ENCODE data around the gene SMYD3.

- TF ChIP-seq, protein P1, sequence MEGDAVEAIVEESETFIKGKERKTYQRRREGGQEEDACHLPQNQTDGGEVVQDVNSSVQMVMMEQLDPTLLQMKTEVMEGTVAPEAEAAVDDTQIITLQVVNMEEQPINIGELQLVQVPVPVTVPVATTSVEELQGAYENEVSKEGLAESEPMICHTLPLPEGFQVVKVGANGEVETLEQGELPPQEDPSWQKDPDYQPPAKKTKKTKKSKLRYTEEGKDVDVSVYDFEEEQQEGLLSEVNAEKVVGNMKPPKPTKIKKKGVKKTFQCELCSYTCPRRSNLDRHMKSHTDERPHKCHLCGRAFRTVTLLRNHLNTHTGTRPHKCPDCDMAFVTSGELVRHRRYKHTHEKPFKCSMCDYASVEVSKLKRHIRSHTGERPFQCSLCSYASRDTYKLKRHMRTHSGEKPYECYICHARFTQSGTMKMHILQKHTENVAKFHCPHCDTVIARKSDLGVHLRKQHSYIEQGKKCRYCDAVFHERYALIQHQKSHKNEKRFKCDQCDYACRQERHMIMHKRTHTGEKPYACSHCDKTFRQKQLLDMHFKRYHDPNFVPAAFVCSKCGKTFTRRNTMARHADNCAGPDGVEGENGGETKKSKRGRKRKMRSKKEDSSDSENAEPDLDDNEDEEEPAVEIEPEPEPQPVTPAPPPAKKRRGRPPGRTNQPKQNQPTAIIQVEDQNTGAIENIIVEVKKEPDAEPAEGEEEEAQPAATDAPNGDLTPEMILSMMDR (IDR thresholded peaks at IDR 0.05): no peak
- TF ChIP-seq EZH2 (IDR thresholded peaks at IDR 0.05; ENCODE audit: borderline replicate concordance, insufficient read depth, low read depth, low read length, poor library complexity, severe bottlenecking): no peak
These were observed 631.4 kb downstream of the SMYD3 start for GRCh38 chr1:245875581-245876261.
